HEK293 (cell line): Measurements from ENCODE around the gene GGT5.
"Not testable (repeated sequence)": the region's sequence is repeated elsewhere in the genome, so short reads cannot be mapped to it uniquely, and the experiment has no call there.

Experiments used
- CTCF ChIP-seq: fragments of 450-650 bp; formaldehyde crosslinking; IDR thresholded peaks from 2 replicates; pipeline ENCODE4 v1.5.1; 2016; ENCODE audit warnings: missing biosample characterization, missing genetic modification characterization
- SETDB1 ChIP-seq: IDR thresholded peaks from one replicate; pipeline ENCODE4 v1.6.1; 2017; ENCODE audit warnings: mild to moderate bottlenecking, low read length, moderate library complexity, mixed read lengths; ENCODE audit not compliant: insufficient read length
- ZNF140 ChIP-seq: fragments of 450-650 bp; formaldehyde crosslinking; IDR thresholded peaks from 2 replicates; pipeline ENCODE4 v1.5.1; 2016; ENCODE audit warnings: missing biosample characterization, missing genetic modification characterization
- TF ChIP-seq, protein P1 (sequence below): fragments of 450-650 bp; formaldehyde crosslinking; IDR thresholded peaks from 2 replicates; pipeline ENCODE4 v1.5.1; 2016; ENCODE audit warnings: missing biosample characterization, missing genetic modification characterization

GRCh38 chr22:24182900-24183246 is 62.0 kb downstream of the GGT5 start:
- not testable (repeated sequence) for TF ChIP-seq ZNF140; SETDB1; CTCF (tag by site-specific recombination)
- TF ChIP-seq, protein P1, sequence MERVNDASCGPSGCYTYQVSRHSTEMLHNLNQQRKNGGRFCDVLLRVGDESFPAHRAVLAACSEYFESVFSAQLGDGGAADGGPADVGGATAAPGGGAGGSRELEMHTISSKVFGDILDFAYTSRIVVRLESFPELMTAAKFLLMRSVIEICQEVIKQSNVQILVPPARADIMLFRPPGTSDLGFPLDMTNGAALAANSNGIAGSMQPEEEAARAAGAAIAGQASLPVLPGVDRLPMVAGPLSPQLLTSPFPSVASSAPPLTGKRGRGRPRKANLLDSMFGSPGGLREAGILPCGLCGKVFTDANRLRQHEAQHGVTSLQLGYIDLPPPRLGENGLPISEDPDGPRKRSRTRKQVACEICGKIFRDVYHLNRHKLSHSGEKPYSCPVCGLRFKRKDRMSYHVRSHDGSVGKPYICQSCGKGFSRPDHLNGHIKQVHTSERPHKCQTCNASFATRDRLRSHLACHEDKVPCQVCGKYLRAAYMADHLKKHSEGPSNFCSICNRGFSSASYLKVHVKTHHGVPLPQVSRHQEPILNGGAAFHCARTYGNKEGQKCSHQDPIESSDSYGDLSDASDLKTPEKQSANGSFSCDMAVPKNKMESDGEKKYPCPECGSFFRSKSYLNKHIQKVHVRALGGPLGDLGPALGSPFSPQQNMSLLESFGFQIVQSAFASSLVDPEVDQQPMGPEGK (tag by site-specific recombination), result not testable (repeated sequence)
